Right lobe of liver (tissue), 6 donors: Measurements from ENCODE around the gene RIC3. TPM values are rescaled to one million over a fixed set of nuclear protein-coding genes. Genes with fewer than 3 reads are reported as not detected.
A peak's percentile ranks its signal among the peaks of the same experiment; 100 is the strongest.

ENCODE experiments used
- ATAC-seq, 4 donors: fragments of 200-7000 bp; cut with Tn5 transposase; one replicate each; pipeline ENCODE4 v1.9.1; 2020; ENCODE audit warnings: mild to moderate bottlenecking in 4 of 4, moderate library complexity in 4 of 4
- DNase-seq, 3 donors: peaks; one replicate each; pipeline ENCODE4 v3.0.0-alpha.2; 2020
- H3K27ac ChIP-seq, 3 donors: fragments of 200-600 bp; one replicate each; pipeline ENCODE4 v1.8.0; 2022
- H3K27me3 ChIP-seq, 2 donors: fragments of 200-600 bp; one replicate each; pipeline ENCODE4 v1.8.0; 2022
- H3K36me3 ChIP-seq, 4 donors: fragments of 200-600 bp; sonication (generic) in 1 of 4; one replicate each; pipeline versions ENCODE4 v1.5.1 to v1.8.0; 2017 to 2022; ENCODE audit warnings: control low read depth in 1 of 4
- H3K4me1 ChIP-seq, 4 donors: fragments of 200-600 bp; sonication (generic) in 1 of 4; one replicate each; pipeline versions ENCODE4 v1.5.1 to v1.8.0; 2017 to 2022; ENCODE audit warnings: control low read depth in 1 of 4
- H3K4me3 ChIP-seq, 3 donors: fragments of 200-600 bp; one replicate each; pipeline ENCODE4 v1.8.0; 2022
- H3K9me3 ChIP-seq, 4 donors: fragments of 200-600 bp; sonication (generic) in 1 of 4; one replicate each; pipeline versions ENCODE4 v1.5.1 to v1.8.0; 2017 to 2022; ENCODE audit warnings: control low read depth in 1 of 4
- POLR2A ChIP-seq: fragments of 450-650 bp; IDR thresholded peaks from one replicate; pipeline ENCODE4 v1.6.1; 2017; ENCODE audit warnings: antibody characterized with exemption, mild to moderate bottlenecking
- WGBS: methylation state at CpG from one replicate; pipeline ENCODE4 v1.1.6; 2018; ENCODE audit warnings: low coverage, low lambda C conversion rate; ENCODE audit not compliant: insufficient coverage; ENCODE audit errors: missing lambda C conversion rate; 5-methylcytosine and 5-hydroxymethylcytosine counted together
- intact Hi-C, 2 donors: fragments of 100-400 bp; cut with DNase I; formaldehyde crosslinking; loops; one replicate each; pipeline versions ENCODE4 v1.11.2 to v1.14.1; 2022
- total RNA-seq, 6 experiments: library from RNA; depleted of rRNA in 2 of 6; stranded (reverse); fragments of >200 nt in 2 of 6; fragmentation: NEBNext Ultra II Directional in 3 of 6; extraction: Animal tissue kit (Norgen Biotek cat#: 25700) in 3 of 6; gene quantifications; one replicate each; pipeline versions ENCODE4 v1.1.0 to v1.2.4, GENCODE V29; 2016 to 2023
- TF ChIP-seq, protein P1 (sequence below), 4 donors: fragments of 200-600 bp in 3 of 4; fragments of 450-650 bp in 1 of 4; IDR thresholded peaks; one replicate each; pipeline versions ENCODE4 v1.5.1 to v1.8.0; 2016 to 2022; ENCODE audit warnings: antibody characterized with exemption in 4 of 4, mild to moderate bottlenecking in 2 of 4
- donor health status: DM: no; HTN: yes; CAD: no.
- donor health status: DM: no; HTN: no; CAD: no.
- donor health status: DM: no; HTN: no; CAD: no.
- donor health status: DM: no; HTN: yes; CAD: no.
- donor health status: DM: no; HTN: yes; CAD: no.

Gene RIC3
- total RNA-seq, 6 experiments from 2014 or later = 1.4 to 7.3 (median 3.6) TPM

DNA sequence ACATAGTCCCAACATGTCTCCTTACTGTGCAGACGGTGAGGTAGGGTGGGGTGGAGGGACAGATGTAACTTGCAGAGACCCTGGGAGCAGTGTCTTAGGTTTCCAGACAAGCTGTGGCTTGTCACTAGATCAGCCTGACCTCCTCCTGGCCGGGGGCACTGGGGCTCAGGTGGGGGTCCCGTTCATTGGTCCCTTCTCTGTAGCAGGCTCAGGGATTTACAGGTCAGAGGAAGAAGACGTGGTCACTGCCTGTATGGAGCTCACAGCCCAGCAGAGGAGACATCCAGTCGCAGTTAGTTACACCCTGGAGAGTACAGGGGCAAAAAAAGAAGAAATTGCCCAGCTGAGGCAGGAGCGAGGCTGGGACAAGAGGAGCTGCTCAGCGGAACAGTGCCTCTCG lies 109.8 kb downstream of the RIC3 start:
- Histone ChIP-seq H3K27ac (no peak overlapping the region), H3K4me1 (no peaks in the 10 kb centered on the region), H3K4me3 (no peak overlapping the region), H3K27me3 (no peaks in the 10 kb centered on the region), H3K9me3 (no peaks in the 10 kb centered on the region), H3K36me3 (no peaks in the 10 kb centered on the region)
- TF ChIP-seq, protein P1, sequence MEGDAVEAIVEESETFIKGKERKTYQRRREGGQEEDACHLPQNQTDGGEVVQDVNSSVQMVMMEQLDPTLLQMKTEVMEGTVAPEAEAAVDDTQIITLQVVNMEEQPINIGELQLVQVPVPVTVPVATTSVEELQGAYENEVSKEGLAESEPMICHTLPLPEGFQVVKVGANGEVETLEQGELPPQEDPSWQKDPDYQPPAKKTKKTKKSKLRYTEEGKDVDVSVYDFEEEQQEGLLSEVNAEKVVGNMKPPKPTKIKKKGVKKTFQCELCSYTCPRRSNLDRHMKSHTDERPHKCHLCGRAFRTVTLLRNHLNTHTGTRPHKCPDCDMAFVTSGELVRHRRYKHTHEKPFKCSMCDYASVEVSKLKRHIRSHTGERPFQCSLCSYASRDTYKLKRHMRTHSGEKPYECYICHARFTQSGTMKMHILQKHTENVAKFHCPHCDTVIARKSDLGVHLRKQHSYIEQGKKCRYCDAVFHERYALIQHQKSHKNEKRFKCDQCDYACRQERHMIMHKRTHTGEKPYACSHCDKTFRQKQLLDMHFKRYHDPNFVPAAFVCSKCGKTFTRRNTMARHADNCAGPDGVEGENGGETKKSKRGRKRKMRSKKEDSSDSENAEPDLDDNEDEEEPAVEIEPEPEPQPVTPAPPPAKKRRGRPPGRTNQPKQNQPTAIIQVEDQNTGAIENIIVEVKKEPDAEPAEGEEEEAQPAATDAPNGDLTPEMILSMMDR (IDR thresholded peaks at IDR 0.05) = no peak
- ATAC-seq (no peak), DNase-seq (peak in 1 of 3 donors; percentile 22)
- WGBS = 98% methylated on average over 4 of the region's 8 CpGs
- intact Hi-C loops = no loop called here

DNA sequence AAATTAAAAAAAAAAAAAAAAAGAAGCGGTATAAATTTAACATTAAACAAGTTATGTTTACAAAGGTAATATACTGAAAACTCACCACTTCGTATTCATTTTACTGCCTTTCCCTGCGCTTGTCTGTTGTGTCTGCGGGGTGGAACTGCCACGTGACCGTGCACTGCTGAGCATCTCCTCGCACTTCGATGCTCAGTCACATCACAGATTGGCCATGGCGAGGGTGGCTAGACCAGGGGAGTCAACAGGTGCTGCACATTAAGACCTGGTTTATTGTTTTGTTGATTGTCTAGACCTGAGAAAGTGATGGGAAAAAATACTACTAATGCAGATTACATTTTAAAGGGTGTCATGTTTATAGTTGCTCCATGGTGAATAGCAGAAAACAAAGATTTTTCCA lies 110.6 kb downstream of the RIC3 start:
- Histone ChIP-seq H3K27me3 (no peaks in the 10 kb centered on the region), H3K4me1 (no peaks in the 10 kb centered on the region), H3K9me3 (no peaks in the 10 kb centered on the region), H3K36me3 (no peaks in the 10 kb centered on the region), H3K27ac (no peak overlapping the region), H3K4me3 (no peak overlapping the region)
- DNase-seq (peak in 1 of 3 donors; percentile 30), ATAC-seq (no peak)
- no peak for TF ChIP-seq POLR2A
- TF ChIP-seq, protein P1 (IDR thresholded peaks at IDR 0.05) = no peak
- intact Hi-C loops = no loop called here
- WGBS = 89% methylated on average over 9 of the region's 9 CpGs

DNA sequence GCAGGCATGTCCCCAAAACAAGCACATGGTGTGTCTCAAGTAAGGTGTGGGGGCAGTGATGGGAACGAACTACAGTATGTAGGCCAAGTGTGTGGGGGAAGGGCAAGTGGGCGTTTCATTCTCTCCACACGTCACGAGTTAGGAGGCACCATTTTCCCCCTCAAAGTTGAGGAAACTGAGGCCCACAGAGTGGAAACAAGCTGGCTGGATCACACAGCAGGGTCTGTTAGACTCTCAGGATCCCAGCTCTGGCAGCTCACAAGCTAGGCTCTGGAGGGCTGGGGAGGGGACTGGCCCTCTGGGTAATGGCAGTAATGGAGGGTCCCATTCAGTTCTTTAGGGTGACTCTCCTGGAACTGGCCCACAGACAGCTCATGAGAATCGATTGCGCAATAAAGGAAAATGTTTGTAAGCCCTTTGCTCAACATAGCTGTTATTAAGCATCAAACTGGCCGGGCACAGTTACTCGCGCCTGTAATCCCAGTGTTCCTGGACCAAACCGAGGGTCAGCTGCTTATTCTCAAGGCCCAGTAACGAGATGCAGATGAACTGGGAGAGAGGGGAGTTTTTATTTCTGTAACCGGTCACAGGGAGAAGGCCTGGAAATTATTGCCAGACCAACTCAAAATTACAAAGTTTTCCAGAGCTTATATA lies 111.9 kb downstream of the RIC3 start:
- Histone ChIP-seq H3K36me3 (no peaks in the 10 kb centered on the region), H3K27me3 (no peaks in the 10 kb centered on the region), H3K4me3 (no peak overlapping the region), H3K4me1 (no peaks in the 10 kb centered on the region), H3K9me3 (no peaks in the 10 kb centered on the region), H3K27ac (peak overlapping the region in 2 of 3 donors; percentile 15 to 26)
- TF ChIP-seq POLR2A = no peak
- TF ChIP-seq, protein P1 (IDR thresholded peaks at IDR 0.05) = no peak
- WGBS = 16% methylated on average over 7 of the region's 12 CpGs
- DNase-seq (peak in 2 of 3 donors; percentile 42 to 45), ATAC-seq (peak; percentile 60 to 93 (median 77))
- intact Hi-C loops = no loop called here

Other genes with a start within 250 kb of the RIC3 start
- not detected for gene OR10A6, start 237.8 kb downstream of the RIC3 start, total RNA-seq
- not detected for gene OR10A3, start 227.3 kb downstream of the RIC3 start, total RNA-seq
- not detected for gene NLRP10, start 203.6 kb downstream of the RIC3 start, total RNA-seq
- gene EIF3F, start 181.7 kb downstream of the RIC3 start, total RNA-seq = 10 to 100 TPM; 69.9 to 97.0 (median 84.0) TPM
- 1 to 10 TPM in 2 of 6 experiments, under 1 TPM in 4; 0.42 to 3.1 (median 0.89) TPM for gene TUB, start 87.8 kb downstream of the RIC3 start, total RNA-seq
- gene LMO1, start 94.9 kb upstream of the RIC3 start, total RNA-seq = not detected